Left ventricle myocardium inferior (tissue), 1 donor: ENCODE data around the gene SLC12A7. TPM values are rescaled to one million over a fixed set of nuclear protein-coding genes. Genes with fewer than 3 reads are reported as not detected.
A peak's percentile ranks its signal among the peaks of the same experiment; 100 is the strongest.

ENCODE experiments used
- DNase-seq: peaks from one replicate; pipeline ENCODE4 v3.0.0-alpha.2; 2020
- H3K27ac ChIP-seq: fragments of 200-600 bp; replicated peaks from 2 replicates; pipeline ENCODE4 v1.8.0; 2021
- H3K27me3 ChIP-seq: fragments of 200-600 bp; 2 replicates; pipeline ENCODE4 v1.8.0; 2021; ENCODE audit warnings: low read depth
- H3K36me3 ChIP-seq: fragments of 200-600 bp; 2 replicates; pipeline ENCODE4 v1.8.0; 2021
- H3K4me1 ChIP-seq: fragments of 200-600 bp; 2 replicates; pipeline ENCODE4 v1.8.0; 2021
- H3K4me3 ChIP-seq: fragments of 200-600 bp; 2 replicates; pipeline ENCODE4 v1.8.0; 2021; ENCODE audit warnings: mild to moderate bottlenecking, moderate library complexity
- H3K9me3 ChIP-seq: fragments of 200-600 bp; replicated peaks from 2 replicates; pipeline ENCODE4 v1.8.0; 2021
- CTCF ChIP-seq: fragments of 200-600 bp; IDR thresholded peaks from 2 replicates; pipeline ENCODE4 v1.8.0; 2021; ENCODE audit warnings: antibody characterized with exemption, mild to moderate bottlenecking, borderline replicate concordance
- intact Hi-C: fragments of 100-400 bp; cut with micrococcal nuclease; formaldehyde crosslinking; loops from one replicate; pipeline ENCODE4 v1.11.0; 2022
- total RNA-seq: library from RNA; stranded (reverse); fragmentation: NEBNext Ultra II Directional; extraction: Animal tissue kit (Norgen Biotek cat#: 25700); gene quantifications from one replicate; pipeline ENCODE4 v1.2.1, GENCODE V29; 2021
- donor health status: DM: no; HTN: yes; CAD: no; lungs with severe emphysema.

Gene SLC12A7
- total RNA-seq, 1 donor from 2014 or later, result 140 TPM

GRCh38 chr5:1005249-1005851 lies 106.5 kb downstream of the SLC12A7 start:
- Histone ChIP-seq H3K27me3 (peaks cover 18% of the 10 kb centered on the region), H3K36me3 (no peaks in the 10 kb centered on the region), H3K4me1 (peaks cover 57% of the 10 kb centered on the region), H3K27ac (peak overlapping the region; percentile 86), H3K9me3 (no peaks in the 10 kb centered on the region), H3K4me3 (peak overlapping the region; percentile 76)
- TF ChIP-seq CTCF, result no peak
- peak; percentile 16 for DNase-seq
- intact Hi-C loops, result no loop called here

- peak; percentile 60 for TF ChIP-seq CTCF
- Histone ChIP-seq H3K9me3 (no peaks in the 10 kb centered on the region), H3K4me3 (peak overlapping the region; percentile 76), H3K4me1 (peaks cover 50% of the 10 kb centered on the region), H3K27me3 (peaks cover 12% of the 10 kb centered on the region), H3K36me3 (no peaks in the 10 kb centered on the region), H3K27ac (peak overlapping the region; percentile 86)
- intact Hi-C loops, result no loop called here
- peak; percentile 88 for DNase-seq
Measured at GRCh38 chr5:1004461-1005248, 107.2 kb downstream of the SLC12A7 start.

GRCh38 chr5:1003296-1003937 lies 108.4 kb downstream of the SLC12A7 start:
- intact Hi-C loops, result no loop called here
- H3K27me3 ChIP-seq, result peaks cover 4% of the 10 kb centered on the region
- H3K4me1 ChIP-seq, result peaks cover 43% of the 10 kb centered on the region
- H3K36me3 ChIP-seq, result no peaks in the 10 kb centered on the region
- peak overlapping the region; percentile 76 for H3K4me3 ChIP-seq
- H3K27ac ChIP-seq, result peak overlapping the region; percentile 86
- no peak for TF ChIP-seq CTCF
- DNase-seq, result peak; percentile 19
- H3K9me3 ChIP-seq, result no peaks in the 10 kb centered on the region

- Histone ChIP-seq H3K4me3 (no peak overlapping the region), H3K36me3 (no peaks in the 10 kb centered on the region), H3K27ac (peak overlapping the region; percentile 86), H3K27me3 (no peaks in the 10 kb centered on the region), H3K4me1 (peaks cover 43% of the 10 kb centered on the region), H3K9me3 (no peaks in the 10 kb centered on the region)
- intact Hi-C loops, result no loop called here
- no peak for TF ChIP-seq CTCF
- DNase-seq, result peak; percentile 17
Measured at GRCh38 chr5:1002836-1003235, 109.0 kb downstream of the SLC12A7 start.

GRCh38 chr5:1002271-1002546 lies 109.7 kb downstream of the SLC12A7 start:
- peaks cover 46% of the 10 kb centered on the region for H3K4me1 ChIP-seq
- H3K36me3 ChIP-seq, result no peaks in the 10 kb centered on the region
- TF ChIP-seq CTCF, result no peak
- DNase-seq, result no peak
- no peaks in the 10 kb centered on the region for H3K9me3 ChIP-seq
- H3K27ac ChIP-seq, result no peak overlapping the region
- no peaks in the 10 kb centered on the region for H3K27me3 ChIP-seq
- intact Hi-C loops, result no loop called here
- H3K4me3 ChIP-seq, result no peak overlapping the region
